HPDE6-E6E7 (cell line): Measurements from ENCODE around the gene DOCK10.

ENCODE experiments used
- DNase-seq: peaks from one replicate; pipeline ENCODE4 v3.0.0; 2011; ENCODE audit warnings: missing footprints; ENCODE audit errors: extremely low spot score

DOCK10 gene

GRCh38 chr2:224982226-224982625, 60.0 kb downstream of the DOCK10 start:
- DNase-seq = no peak

GRCh38 chr2:224976629-224977525, 65.4 kb downstream of the DOCK10 start:
- no peak for DNase-seq

- no peak for DNase-seq
These were observed 66.5 kb downstream of the DOCK10 start for GRCh38 chr2:224975761-224976160.

GRCh38 chr2:224973112-224974016, 68.9 kb downstream of the DOCK10 start:
- DNase-seq = peak; percentile 21

GRCh38 chr2:224971214-224971613, 71.1 kb downstream of the DOCK10 start:
- DNase-seq = peak; percentile 25

GRCh38 chr2:224970311-224970710, 72.0 kb downstream of the DOCK10 start:
- DNase-seq = no peak

- no peak for DNase-seq
These were observed 72.5 kb downstream of the DOCK10 start for GRCh38 chr2:224969633-224970260.

GRCh38 chr2:224969095-224969494, 73.2 kb downstream of the DOCK10 start:
- DNase-seq = no peak

GRCh38 chr2:224968051-224968450, 74.2 kb downstream of the DOCK10 start:
- DNase-seq = no peak

- no peak for DNase-seq
These were observed 75.7 kb downstream of the DOCK10 start for GRCh38 chr2:224966613-224967012.

GRCh38 chr2:224959556-224959955, 82.7 kb downstream of the DOCK10 start:
- no peak for DNase-seq

- DNase-seq = no peak
These were observed 83.4 kb downstream of the DOCK10 start for GRCh38 chr2:224958873-224959272.

GRCh38 chr2:224958462-224958857, 83.8 kb downstream of the DOCK10 start:
- DNase-seq = no peak

GRCh38 chr2:224957540-224958461, 84.5 kb downstream of the DOCK10 start:
- no peak for DNase-seq

GRCh38 chr2:224956706-224957105, 85.6 kb downstream of the DOCK10 start:
- no peak for DNase-seq

- no peak for DNase-seq
These were observed 87.3 kb downstream of the DOCK10 start for GRCh38 chr2:224954980-224955379.

- no peak for DNase-seq
These were observed 89.2 kb downstream of the DOCK10 start for GRCh38 chr2:224952936-224953657.

GRCh38 chr2:224951723-224952481, 90.4 kb downstream of the DOCK10 start:
- DNase-seq = no peak

GRCh38 chr2:224948859-224949258, 93.4 kb downstream of the DOCK10 start:
- peak; percentile 12 for DNase-seq

- no peak for DNase-seq
These were observed 94.3 kb downstream of the DOCK10 start for GRCh38 chr2:224948005-224948404.
